GM21447 (cell line): ENCODE data around the gene CLASP1.

Experiments
- ATAC-seq: cut with Tn5 transposase; IDR thresholded peaks from one replicate; pipeline ENCODE4 v1.9.1; 2021; ENCODE audit not compliant: unreplicated experiment

CLASP1 gene

DNA sequence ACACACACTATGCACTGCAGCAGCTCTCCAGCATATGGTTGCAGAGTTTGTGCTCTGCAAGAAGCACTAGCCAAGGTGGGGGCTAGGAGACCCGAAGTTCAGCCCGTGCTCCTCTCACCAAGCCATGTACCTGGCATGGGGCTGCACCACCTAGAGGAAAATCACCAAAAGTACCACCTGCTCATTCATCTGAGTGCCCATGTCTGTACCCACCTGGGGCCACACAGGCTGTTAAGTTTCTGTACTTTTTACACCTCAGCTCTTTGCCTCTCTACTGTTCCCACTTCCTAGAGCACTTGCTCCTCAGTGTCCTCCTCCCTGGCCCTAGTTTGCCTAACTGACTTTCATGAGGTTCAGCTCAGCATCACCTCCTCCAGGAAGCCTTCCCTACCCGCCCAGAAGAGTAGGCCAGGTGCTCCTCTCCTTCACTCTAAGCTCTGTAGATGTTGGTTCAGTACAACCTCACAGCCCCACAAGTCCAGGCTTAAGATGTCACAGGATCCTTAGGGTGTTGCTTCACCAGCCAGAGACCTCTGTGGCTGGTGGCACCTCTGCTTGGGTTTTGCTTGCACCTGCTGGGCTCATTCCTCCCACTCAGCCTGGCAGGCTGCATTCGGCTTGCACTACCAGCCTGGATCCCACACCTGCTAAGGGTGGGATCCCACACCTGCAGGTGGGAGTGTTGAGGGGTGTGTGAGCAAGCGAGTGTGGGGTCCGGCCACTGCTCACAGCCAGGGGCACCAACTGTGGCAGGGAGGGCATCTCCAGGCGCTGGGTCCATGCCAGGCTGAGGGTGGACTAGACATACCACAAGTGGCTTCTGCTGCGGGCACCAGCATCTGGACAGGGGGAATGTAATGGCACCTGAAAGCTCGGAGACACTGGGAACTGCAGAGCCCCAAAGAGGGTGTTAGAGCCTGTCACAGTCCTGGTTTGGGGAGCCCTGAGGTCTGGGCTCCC is 354.1 kb downstream of the CLASP1 start:
- no peak for ATAC-seq

DNA sequence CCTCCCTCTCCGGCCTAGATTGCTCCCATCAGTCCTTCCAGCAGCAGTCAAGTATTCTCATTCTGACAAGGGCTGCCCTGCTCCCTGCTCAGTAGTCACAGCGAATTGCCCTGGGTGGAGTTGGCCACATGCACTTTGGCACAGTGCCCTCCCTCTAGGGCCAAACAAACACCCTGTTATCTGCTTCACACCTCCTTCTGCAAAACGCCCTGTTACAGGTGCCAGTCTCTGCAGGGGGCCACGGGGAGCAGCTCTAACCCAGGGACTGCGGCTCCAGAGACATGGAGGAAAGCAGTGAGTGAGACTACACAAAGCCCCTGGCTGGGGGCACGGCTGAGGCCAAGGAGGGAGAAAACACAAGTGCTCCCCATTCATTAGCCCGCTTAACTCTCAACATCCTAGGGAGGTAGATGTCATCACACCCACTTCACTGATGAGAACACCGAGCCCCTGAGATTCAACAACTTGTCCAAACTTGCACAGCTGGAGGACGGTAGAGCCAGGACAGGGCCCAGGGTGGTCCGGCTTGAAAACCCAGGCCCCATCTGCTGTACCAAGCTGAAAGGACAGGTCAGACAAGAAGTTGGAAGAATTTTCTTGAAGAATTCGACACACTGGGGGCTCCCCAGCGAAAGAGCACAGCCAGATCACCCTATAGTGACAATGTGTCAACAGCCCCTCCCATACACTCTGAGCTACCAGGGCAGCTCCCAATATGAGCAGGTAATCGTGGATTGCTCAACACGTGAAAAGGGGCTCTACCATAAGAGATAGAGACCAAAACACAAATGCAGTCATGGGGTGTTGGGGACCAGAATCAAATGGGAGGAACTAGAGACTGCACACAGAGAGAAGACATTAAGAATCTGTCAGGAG is 355.6 kb downstream of the CLASP1 start:
- no peak for ATAC-seq

- ATAC-seq, result no peak
Measured at GRCh38 chr2:121291251-121291580, 358.0 kb downstream of the CLASP1 start.

GRCh38 chr2:121289271-121289670 is 360.0 kb downstream of the CLASP1 start:
- no peak for ATAC-seq

DNA sequence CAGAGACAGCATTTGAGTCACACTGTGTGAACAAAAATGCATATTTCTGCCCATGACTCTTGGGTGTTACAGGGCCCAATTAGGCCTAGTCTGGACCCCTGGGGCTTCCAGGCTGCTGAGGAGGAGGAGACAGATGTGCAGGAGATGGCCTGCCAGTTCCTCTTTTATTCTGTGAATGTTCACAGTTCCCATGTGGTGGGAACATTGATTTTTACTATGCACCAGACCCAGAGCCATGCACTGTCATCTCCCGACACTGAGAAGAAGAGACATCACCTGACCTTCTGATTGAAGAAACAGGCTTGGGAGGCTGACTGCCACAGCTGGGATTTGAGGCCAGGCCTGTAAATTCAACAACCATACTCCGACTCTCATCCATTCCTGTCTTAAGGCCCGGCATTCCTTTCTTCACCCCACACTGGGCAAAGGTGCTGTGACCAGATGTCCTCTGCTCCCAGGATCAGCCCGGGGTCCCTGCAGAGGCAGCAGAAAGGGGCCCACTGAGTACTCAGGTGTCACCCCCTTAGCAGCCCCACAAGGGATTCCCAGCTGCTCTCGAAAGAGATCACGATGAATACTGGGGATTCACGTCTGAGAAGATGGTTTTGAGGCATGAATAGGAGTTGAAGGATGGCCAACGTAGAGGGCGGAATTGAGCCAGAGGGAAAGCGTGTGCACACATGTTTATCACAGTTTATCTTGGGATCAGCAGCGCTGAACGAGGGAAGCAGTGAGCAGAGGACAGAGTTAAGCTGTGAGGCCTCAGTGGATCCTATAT is 360.6 kb downstream of the CLASP1 start:
- no peak for ATAC-seq

DNA sequence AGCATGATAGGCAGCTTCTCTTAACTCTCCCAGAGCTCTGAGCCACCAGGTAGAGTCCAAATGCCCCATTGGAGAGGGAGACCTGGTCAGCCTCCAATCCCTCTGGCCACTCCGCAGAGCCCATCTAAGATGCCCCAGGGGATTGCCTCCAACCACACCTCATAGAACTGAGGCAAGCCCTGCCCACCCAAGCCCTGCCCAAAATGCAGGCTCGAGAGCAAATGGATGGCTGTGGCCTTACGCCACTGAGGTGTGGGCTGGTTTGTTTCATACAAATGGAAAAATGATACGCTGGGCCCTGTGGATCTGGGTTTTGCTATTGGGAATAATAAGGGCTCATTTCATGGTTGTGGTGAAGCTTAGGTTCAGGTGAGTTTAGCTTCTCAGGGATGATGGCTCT is 361.3 kb downstream of the CLASP1 start:
- no peak for ATAC-seq
